CD14-positive monocyte (primary cell): ENCODE measurements around the gene PIK3R2. TPM values are rescaled to one million over a fixed set of nuclear protein-coding genes. Genes with fewer than 3 reads are reported as not detected.

Experiments
- DNase-seq, 3 donors: peaks; one replicate each; pipeline ENCODE4 v3.0.0-alpha.2; 2011 to 2022
- H2AFZ ChIP-seq: 2 replicates; pipeline ENCODE4 v1.6.0; 2012; ENCODE audit warnings: mild to moderate bottlenecking, low read depth, low read length, inconsistent platforms; ENCODE audit not compliant: insufficient read depth, poor library complexity, severe bottlenecking
- H3K27ac ChIP-seq, 2 donors: 1 replicate in 1 of 2; 2 replicates in 1 of 2; pipeline ENCODE4 v1.5.1; 2012 to 2013; ENCODE audit warnings: low read length in 2 of 2, control low read depth in 1 of 2, inconsistent platforms in 1 of 2, low read depth in 1 of 2, mild to moderate bottlenecking in 1 of 2
- H3K27me3 ChIP-seq, 2 donors: one replicate each; pipeline versions ENCODE4 v1.6.0 to v1.6.1; 2011 to 2013; ENCODE audit warnings: low read length in 2 of 2; ENCODE audit not compliant: control insufficient read depth in 2 of 2, insufficient read depth in 2 of 2
- H3K36me3 ChIP-seq, 2 donors: replicated peaks in 1 of 2; 1 replicate in 1 of 2; 2 replicates in 1 of 2; pipeline versions ENCODE4 v1.5.1 to v1.6.1; 2012 to 2013; ENCODE audit warnings: low read length in 2 of 2, control low read depth in 1 of 2, inconsistent platforms in 1 of 2, mild to moderate bottlenecking in 1 of 2; ENCODE audit not compliant: insufficient read depth in 2 of 2, control insufficient read depth in 1 of 2
- H3K4me1 ChIP-seq, 2 donors: 1 replicate in 1 of 2; 2 replicates in 1 of 2; pipeline versions ENCODE4 v1.5.1 to v1.6.1; 2012 to 2013; ENCODE audit warnings: low read length in 2 of 2, control low read depth in 1 of 2, inconsistent platforms in 1 of 2, mild to moderate bottlenecking in 1 of 2, moderate library complexity in 1 of 2; ENCODE audit not compliant: insufficient read depth in 2 of 2, control insufficient read depth in 1 of 2
- H3K4me2 ChIP-seq: replicated peaks from 2 replicates; pipeline ENCODE3; 2012; ENCODE audit warnings: low read length, moderate library complexity, mild to moderate bottlenecking; ENCODE audit not compliant: poor library complexity, severe bottlenecking; ENCODE audit errors: extremely low read depth
- H3K4me3 ChIP-seq, 3 experiments: fragments of 200-600 bp in 1 of 3; sonication (generic) in 1 of 3; replicated peaks in 1 of 3; 1 replicate in 2 of 3; 2 replicates in 1 of 3; pipeline ENCODE4 v1.5.1; 2011 to 2013; ENCODE audit warnings: low read length in 3 of 3, mild to moderate bottlenecking in 3 of 3, control low read depth in 2 of 3, low read depth in 2 of 3, inconsistent platforms in 1 of 3, moderate library complexity in 1 of 3
- H3K79me2 ChIP-seq: 2 replicates; pipeline ENCODE4 v1.6.0; 2012; ENCODE audit warnings: mild to moderate bottlenecking, control low read depth, inconsistent platforms, low read length, moderate library complexity; ENCODE audit not compliant: insufficient read depth
- H3K9ac ChIP-seq: 2 replicates; pipeline ENCODE4 v1.6.0; 2017; ENCODE audit warnings: low read length, mild to moderate bottlenecking; ENCODE audit not compliant: insufficient read depth, poor library complexity, severe bottlenecking
- H3K9me3 ChIP-seq, 2 donors: replicated peaks in 1 of 2; 1 replicate in 1 of 2; 2 replicates in 1 of 2; pipeline versions ENCODE4 v1.5.1 to v1.6.1; 2012 to 2013; ENCODE audit warnings: low read length in 2 of 2, control low read depth in 1 of 2; ENCODE audit not compliant: control insufficient read depth in 1 of 2, insufficient read depth in 1 of 2
- H4K20me1 ChIP-seq: 2 replicates; pipeline ENCODE4 v1.6.0; 2012; ENCODE audit warnings: mild to moderate bottlenecking, low read length, control low read depth, moderate library complexity; ENCODE audit not compliant: insufficient read depth
- H3K27ac Mint-ChIP-seq, 7 donors: one replicate each; pipeline ENCODE4 v1.8.0; 2020; ENCODE audit warnings: mild to moderate bottlenecking in 7 of 7, mixed read lengths in 7 of 7, moderate library complexity in 6 of 7, inconsistent platforms in 2 of 7
- H3K27me3 Mint-ChIP-seq, 3 donors: one replicate each; pipeline ENCODE4 v1.8.0; 2021 to 2022; ENCODE audit warnings: low read depth in 3 of 3, mild to moderate bottlenecking in 3 of 3, mixed read lengths in 3 of 3, moderate library complexity in 3 of 3, inconsistent platforms in 1 of 3
- H3K36me3 Mint-ChIP-seq, 2 donors: one replicate each; pipeline ENCODE4 v1.8.0; 2020; ENCODE audit warnings: mixed read lengths in 2 of 2, inconsistent platforms in 1 of 2, mild to moderate bottlenecking in 1 of 2
- H3K4me1 Mint-ChIP-seq: one replicate; pipeline ENCODE4 v1.8.0; 2020; ENCODE audit warnings: mild to moderate bottlenecking, mixed read lengths
- H3K4me3 Mint-ChIP-seq, 2 donors: one replicate each; pipeline ENCODE4 v1.8.0; 2020; ENCODE audit warnings: mild to moderate bottlenecking in 2 of 2, mixed read lengths in 2 of 2, moderate library complexity in 1 of 2
- H3K9me3 Mint-ChIP-seq, 7 donors: one replicate each; pipeline ENCODE4 v1.8.0; 2020 to 2022; ENCODE audit warnings: mixed read lengths in 7 of 7, mild to moderate bottlenecking in 6 of 7, moderate library complexity in 6 of 7, inconsistent platforms in 2 of 7
- CTCF ChIP-seq: fragments of 200-600 bp; IDR thresholded peaks from one replicate; pipeline ENCODE4 v1.8.0; 2022; ENCODE audit warnings: antibody characterized with exemption, mild to moderate bottlenecking
- WGBS: methylation state at CpG from one replicate; pipeline ENCODE4 v1.1.5; 2013; ENCODE audit warnings: missing lambda C conversion rate; ENCODE audit not compliant: insufficient coverage; 5-methylcytosine and 5-hydroxymethylcytosine counted together
- intact Hi-C, 2 donors: fragments of 100-400 bp; cut with micrococcal nuclease; formaldehyde crosslinking; loops; one replicate each; pipeline versions ENCODE4 v1.15.0 to v1.15.1; 2023
- polyA plus RNA-seq, 3 donors: library from polyadenylated mRNA; depleted of rRNA in 1 of 3; unstranded in 2 of 3; stranded (reverse) in 1 of 3; fragments of 300-500 nt in 2 of 3; fragments of >200 nt in 1 of 3; fragmentation: Illumina TruSeq in 2 of 3; gene quantifications; 1 replicate in 2 of 3; 2 replicates in 1 of 3; pipeline ENCODE4 v1.2.3, GENCODE V29; 2012 to 2021

PIK3R2 gene
- polyA plus RNA-seq, 3 donors, result 0.99 to 7.7 (median 2.0) TPM

- no peaks in the 10 kb centered on the region for H3K79me2 ChIP-seq
- DNase-seq, result no peak
- no peaks in the 10 kb centered on the region for H3K9me3 ChIP-seq
- peaks cover 79 to 92% of the 10 kb centered on the region in 2 donors for H3K36me3 ChIP-seq
- intact Hi-C loops, result no loop called here
- H3K27me3 ChIP-seq, result no peaks in the 10 kb centered on the region
- H3K27ac ChIP-seq, result no peak overlapping the region
- WGBS, result 96% methylated on average over 25 of the region's 31 CpGs
- Mint-ChIP-seq H3K4me1 (peaks cover 10% of the 10 kb centered on the region), H3K36me3 (peaks cover 78 to 97% of the 10 kb centered on the region in 2 donors), H3K27ac (peak overlapping the region in 1 of 7 donors; percentile 12), H3K27me3 (peaks cover 0 to 2% (median 0%) of the 10 kb centered on the region in 3 donors), H3K4me3 (no peak overlapping the region), H3K9me3 (no peaks in the 10 kb centered on the region)
- H3K4me3 ChIP-seq, result no peak overlapping the region
- H4K20me1 ChIP-seq, result peaks cover 74% of the 10 kb centered on the region
- H3K4me2 ChIP-seq, result no peak overlapping the region
- H3K9ac ChIP-seq, result no peak overlapping the region
- peaks cover 16 to 18% of the 10 kb centered on the region in 2 donors for H3K4me1 ChIP-seq
- no peak overlapping the region for H2AFZ ChIP-seq
- TF ChIP-seq CTCF, result no peak
Measured at GRCh38 chr19:18131841-18132596, 20.9 kb upstream of the PIK3R2 start.

GRCh38 chr19:18135712-18136584, 17.0 kb upstream of the PIK3R2 start:
- peaks cover 70 to 97% of the 10 kb centered on the region in 2 donors for H3K36me3 Mint-ChIP-seq
- TF ChIP-seq CTCF, result no peak
- Histone ChIP-seq H3K4me1 (peaks cover 9 to 12% of the 10 kb centered on the region in 2 donors), H3K36me3 (peaks cover 87 to 100% of the 10 kb centered on the region in 2 donors), H3K27ac (no peak overlapping the region), H3K9me3 (no peaks in the 10 kb centered on the region), H3K4me2 (no peak overlapping the region), H4K20me1 (peaks cover 65% of the 10 kb centered on the region), H3K79me2 (no peaks in the 10 kb centered on the region), H3K4me3 (no peak overlapping the region), H2AFZ (no peak overlapping the region), H3K27me3 (no peaks in the 10 kb centered on the region), H3K9ac (no peak overlapping the region)
- intact Hi-C loops, result no loop called here
- no peak for DNase-seq
- peaks cover 0 to 2% (median 0%) of the 10 kb centered on the region in 3 donors for H3K27me3 Mint-ChIP-seq
- H3K27ac Mint-ChIP-seq, result peak overlapping the region in 2 of 7 donors; percentile 2 to 63
- 90% methylated on average over 13 of the region's 18 CpGs for WGBS
- peaks cover 6% of the 10 kb centered on the region for H3K4me1 Mint-ChIP-seq
- peaks cover 0 to 3% (median 0%) of the 10 kb centered on the region in 7 donors for H3K9me3 Mint-ChIP-seq
- H3K4me3 Mint-ChIP-seq, result no peak overlapping the region
